ENCODE measurements around the gene GIMAP2. TPM values are rescaled to one million over a fixed set of nuclear protein-coding genes. Genes with fewer than 3 reads are reported as not detected.
"Not testable (repeated sequence)": the region's sequence is repeated elsewhere in the genome, so short reads cannot be mapped to it uniquely, and the experiment has no call there.

GIMAP2 gene
- total and polyA plus RNA-seq, 2 experiments from 2014 or later, result 0.13 TPM; not detected in 1

- Histone ChIP-seq H3K36me3 (ENCODE audit: low read depth) (no peaks in the 10 kb centered on the region), H3F3A (ENCODE audit: insufficient read depth) (no peaks in the 10 kb centered on the region), H3K9me2 (ENCODE audit: insufficient read depth) (no peaks in the 10 kb centered on the region), H3K79me2 (ENCODE audit: insufficient read depth) (no peaks in the 10 kb centered on the region), H2AFZ (no peak overlapping the region), H3K9me3 (ENCODE audit: low read depth) (no peaks in the 10 kb centered on the region), H3K4me1 (ENCODE audit: insufficient read depth) (no peaks in the 10 kb centered on the region), H4K20me1 (ENCODE audit: insufficient read depth) (no peaks in the 10 kb centered on the region), H3K9ac (no peak overlapping the region), H3K4me3 (no peak overlapping the region), H3K4me2 (ENCODE audit: unreplicated experiment) (no peak overlapping the region), H3K27ac (no peak overlapping the region), H3K27me3 (replicated peaks; ENCODE audit: insufficient read depth) (no peaks in the 10 kb centered on the region)
- DNase-seq, result no peak
- 38 to 45% methylated on average over 2 of the region's 2 CpGs for WGBS, 2 experiments (ENCODE audit: low coverage in 1 of 2, low lambda C conversion rate in 2 of 2, missing lambda C conversion rate in 2 of 2)
- in situ Hi-C loops (cut with MboI), result no loop called here
- TF ChIP-seq EZH2phosphoT487 (IDR thresholded peaks at IDR 0.05; ENCODE audit: insufficient read depth, low read depth) (no peak), EZH2 (IDR thresholded peaks at IDR 0.05; ENCODE audit: insufficient read depth, poor library complexity, severe bottlenecking) (no peak)
Measured at GRCh38 chr7:150675714-150676113, 9.8 kb upstream of the GIMAP2 start.

- H3K9me3 ChIP-seq (ENCODE audit: low read depth); DNase-seq; H3K27ac ChIP-seq; H3K9ac ChIP-seq; H4K20me1 ChIP-seq (ENCODE audit: insufficient read depth); H3K4me2 ChIP-seq (ENCODE audit: unreplicated experiment); H3K4me3 ChIP-seq; H3K9me2 ChIP-seq (ENCODE audit: insufficient read depth); H3K4me1 ChIP-seq (ENCODE audit: insufficient read depth); H3K36me3 ChIP-seq (ENCODE audit: low read depth); in situ Hi-C loops (cut with MboI); H3K79me2 ChIP-seq (ENCODE audit: insufficient read depth); H3K27me3 ChIP-seq (replicated peaks; ENCODE audit: insufficient read depth); H2AFZ ChIP-seq; H3F3A ChIP-seq (ENCODE audit: insufficient read depth): not testable (repeated sequence)
Measured at GRCh38 chr7:150676276-150676675, 9.2 kb upstream of the GIMAP2 start.

GRCh38 chr7:150676854-150677253 lies 8.7 kb upstream of the GIMAP2 start:
- H2AFZ ChIP-seq; H3K79me2 ChIP-seq (ENCODE audit: insufficient read depth); H3K9ac ChIP-seq; DNase-seq; H3K9me2 ChIP-seq (ENCODE audit: insufficient read depth); H3K27ac ChIP-seq; H3K27me3 ChIP-seq (replicated peaks; ENCODE audit: insufficient read depth); H3K4me2 ChIP-seq (ENCODE audit: unreplicated experiment); H3K4me1 ChIP-seq (ENCODE audit: insufficient read depth); H3F3A ChIP-seq (ENCODE audit: insufficient read depth); H3K9me3 ChIP-seq (ENCODE audit: low read depth); H4K20me1 ChIP-seq (ENCODE audit: insufficient read depth); H3K4me3 ChIP-seq; H3K36me3 ChIP-seq (ENCODE audit: low read depth); in situ Hi-C loops (cut with MboI): not testable (repeated sequence)
- 9 to 10% methylated on average over 3 of the region's 3 CpGs for WGBS, 2 experiments (ENCODE audit: low coverage in 1 of 2, low lambda C conversion rate in 2 of 2, missing lambda C conversion rate in 2 of 2)

GRCh38 chr7:150678601-150679000 lies 6.9 kb upstream of the GIMAP2 start:
- H3F3A ChIP-seq (ENCODE audit: insufficient read depth); in situ Hi-C loops (cut with MboI); H3K79me2 ChIP-seq (ENCODE audit: insufficient read depth); H3K27ac ChIP-seq; H2AFZ ChIP-seq; H3K4me3 ChIP-seq; H3K36me3 ChIP-seq (ENCODE audit: low read depth); H3K9me2 ChIP-seq (ENCODE audit: insufficient read depth); H3K4me1 ChIP-seq (ENCODE audit: insufficient read depth); H3K27me3 ChIP-seq (replicated peaks; ENCODE audit: insufficient read depth); H3K9ac ChIP-seq; H4K20me1 ChIP-seq (ENCODE audit: insufficient read depth); H3K4me2 ChIP-seq (ENCODE audit: unreplicated experiment); DNase-seq; H3K9me3 ChIP-seq (ENCODE audit: low read depth): not testable (repeated sequence)
- 29 to 34% methylated on average over 11 of the region's 11 CpGs for WGBS, 2 experiments (ENCODE audit: low coverage in 1 of 2, low lambda C conversion rate in 2 of 2, missing lambda C conversion rate in 2 of 2)

GRCh38 chr7:150680364-150680763 lies 5.1 kb upstream of the GIMAP2 start:
- H3K36me3 ChIP-seq (ENCODE audit: low read depth); H3F3A ChIP-seq (ENCODE audit: insufficient read depth); H3K4me3 ChIP-seq; H4K20me1 ChIP-seq (ENCODE audit: insufficient read depth); H3K4me1 ChIP-seq (ENCODE audit: insufficient read depth); H3K9me3 ChIP-seq (ENCODE audit: low read depth); DNase-seq; H3K27ac ChIP-seq; H3K79me2 ChIP-seq (ENCODE audit: insufficient read depth); H3K9me2 ChIP-seq (ENCODE audit: insufficient read depth); in situ Hi-C loops (cut with MboI); H3K9ac ChIP-seq; H3K27me3 ChIP-seq (replicated peaks; ENCODE audit: insufficient read depth); H2AFZ ChIP-seq; H3K4me2 ChIP-seq (ENCODE audit: unreplicated experiment): not testable (repeated sequence)
- 3 to 24% methylated on average over 2 of the region's 2 CpGs for WGBS, 2 experiments (ENCODE audit: low coverage in 1 of 2, low lambda C conversion rate in 2 of 2, missing lambda C conversion rate in 2 of 2)

All from GM23248 (cell line).